ENCODE results near the gene SLC24A5.

DNA sequence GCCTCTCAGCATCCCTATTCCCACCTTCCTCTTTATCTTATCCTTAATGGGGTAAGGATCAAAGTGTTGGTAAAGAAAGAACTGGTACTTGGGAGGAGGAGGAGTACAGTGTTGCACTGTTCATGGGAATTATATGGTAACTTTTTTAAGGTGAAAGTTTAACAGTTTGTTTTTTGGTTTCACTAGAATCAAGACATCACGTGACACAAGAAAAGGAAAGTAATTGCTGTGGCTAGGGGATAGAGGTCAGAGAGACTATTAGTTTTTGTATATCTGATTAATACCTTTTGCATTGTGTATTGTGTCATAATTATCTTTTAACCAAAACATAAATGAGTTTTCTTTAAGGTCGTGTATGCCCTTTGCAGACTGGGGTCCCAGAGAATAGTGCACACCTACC is 23.5 kb upstream of the SLC24A5 start:
- TF ChIP-seq, protein P1, sequence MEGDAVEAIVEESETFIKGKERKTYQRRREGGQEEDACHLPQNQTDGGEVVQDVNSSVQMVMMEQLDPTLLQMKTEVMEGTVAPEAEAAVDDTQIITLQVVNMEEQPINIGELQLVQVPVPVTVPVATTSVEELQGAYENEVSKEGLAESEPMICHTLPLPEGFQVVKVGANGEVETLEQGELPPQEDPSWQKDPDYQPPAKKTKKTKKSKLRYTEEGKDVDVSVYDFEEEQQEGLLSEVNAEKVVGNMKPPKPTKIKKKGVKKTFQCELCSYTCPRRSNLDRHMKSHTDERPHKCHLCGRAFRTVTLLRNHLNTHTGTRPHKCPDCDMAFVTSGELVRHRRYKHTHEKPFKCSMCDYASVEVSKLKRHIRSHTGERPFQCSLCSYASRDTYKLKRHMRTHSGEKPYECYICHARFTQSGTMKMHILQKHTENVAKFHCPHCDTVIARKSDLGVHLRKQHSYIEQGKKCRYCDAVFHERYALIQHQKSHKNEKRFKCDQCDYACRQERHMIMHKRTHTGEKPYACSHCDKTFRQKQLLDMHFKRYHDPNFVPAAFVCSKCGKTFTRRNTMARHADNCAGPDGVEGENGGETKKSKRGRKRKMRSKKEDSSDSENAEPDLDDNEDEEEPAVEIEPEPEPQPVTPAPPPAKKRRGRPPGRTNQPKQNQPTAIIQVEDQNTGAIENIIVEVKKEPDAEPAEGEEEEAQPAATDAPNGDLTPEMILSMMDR (IDR thresholded peaks at IDR 0.05): no peak
- no peak for TF ChIP-seq POLR2A (IDR thresholded peaks at IDR 0.05)
